HS-27A (cell line): Measurements from ENCODE around the gene HEBP2.

Experiments
- DNase-seq: peaks from one replicate; pipeline ENCODE4 v3.0.0-alpha.2; 2012; ENCODE audit warnings: low read depth, missing footprints

Gene HEBP2

GRCh38 chr6:138397128-138398122 lies 6.6 kb upstream of the HEBP2 start:
- DNase-seq, result no peak

- no peak for DNase-seq
These were observed 3.7 kb upstream of the HEBP2 start for GRCh38 chr6:138400326-138400725.

GRCh38 chr6:138401960-138402837 lies 1.8 kb upstream of the HEBP2 start:
- DNase-seq, result no peak

GRCh38 chr6:138402838-138403187 lies 1.2 kb upstream of the HEBP2 start:
- no peak for DNase-seq

- DNase-seq, result no peak
These were observed 661 bp upstream of the HEBP2 start for GRCh38 chr6:138403324-138403800.

- no peak for DNase-seq
These were observed 779 bp downstream of the HEBP2 start for GRCh38 chr6:138404666-138405337.

GRCh38 chr6:138405816-138406413 lies 1.9 kb downstream of the HEBP2 start:
- DNase-seq, result no peak

- DNase-seq, result no peak
These were observed 2.4 kb downstream of the HEBP2 start for GRCh38 chr6:138406443-138406842.

- DNase-seq, result no peak
These were observed 6.2 kb downstream of the HEBP2 start for GRCh38 chr6:138410048-138410735.

- no peak for DNase-seq
These were observed 7.2 kb downstream of the HEBP2 start for GRCh38 chr6:138410972-138411880.

- no peak for DNase-seq
These were observed 11.1 kb downstream of the HEBP2 start for GRCh38 chr6:138415125-138415524.

- no peak for DNase-seq
These were observed 12.2 kb downstream of the HEBP2 start for GRCh38 chr6:138416206-138416605.

GRCh38 chr6:138417493-138418117 lies 13.6 kb downstream of the HEBP2 start:
- no peak for DNase-seq

- no peak for DNase-seq
These were observed 14.2 kb downstream of the HEBP2 start for GRCh38 chr6:138418118-138418742.

GRCh38 chr6:138419766-138420165 lies 15.7 kb downstream of the HEBP2 start:
- DNase-seq, result no peak

- no peak for DNase-seq
These were observed 16.3 kb downstream of the HEBP2 start for GRCh38 chr6:138420356-138420755.

- no peak for DNase-seq
These were observed 17.1 kb downstream of the HEBP2 start for GRCh38 chr6:138421089-138421488.

- DNase-seq, result no peak
These were observed 17.6 kb downstream of the HEBP2 start for GRCh38 chr6:138421608-138422007.

- no peak for DNase-seq
These were observed 18.8 kb downstream of the HEBP2 start for GRCh38 chr6:138422861-138423260.
